Neutrophil (primary cell): ENCODE results near the gene HYLS1.

Source experiments
- H3K27ac ChIP-seq: fragments of 200-600 bp; sonication (generic); 2 replicates; pipeline ENCODE4 v1.5.1; 2016; ENCODE audit warnings: mild to moderate bottlenecking, moderate library complexity
- H3K27me3 ChIP-seq: fragments of 200-600 bp; sonication (generic); 2 replicates; pipeline ENCODE4 v1.6.0; 2016; ENCODE audit warnings: mild to moderate bottlenecking
- H3K36me3 ChIP-seq: fragments of 200-600 bp; sonication (generic); 2 replicates; pipeline ENCODE4 v1.5.1; 2017
- H3K4me1 ChIP-seq, 2 experiments: fragments of 200-600 bp in 1 of 2; sonication (generic) in 1 of 2; 1 replicate in 1 of 2; 2 replicates in 1 of 2; pipeline versions ENCODE4 v1.5.1 to v1.6.1; 2013 to 2016; ENCODE audit warnings: low read depth in 1 of 2, low read length in 1 of 2, mild to moderate bottlenecking in 1 of 2, moderate library complexity in 1 of 2; ENCODE audit not compliant: control insufficient read depth in 1 of 2, insufficient read depth in 1 of 2
- H3K4me3 ChIP-seq, 2 experiments: fragments of 200-600 bp in 1 of 2; sonication (generic) in 1 of 2; 1 replicate in 1 of 2; 2 replicates in 1 of 2; pipeline ENCODE4 v1.5.1; 2013 to 2016; ENCODE audit warnings: low read depth in 1 of 2, low read length in 1 of 2, mild to moderate bottlenecking in 1 of 2, moderate library complexity in 1 of 2
- H3K9me3 ChIP-seq: fragments of 200-600 bp; sonication (generic); 2 replicates; pipeline ENCODE4 v1.5.1; 2016
- TF ChIP-seq, protein P1 (sequence below): fragments of 200-600 bp; sonication (generic); IDR thresholded peaks from 2 replicates; pipeline ENCODE4 v1.5.1; 2016; ENCODE audit warnings: antibody characterized with exemption

Gene HYLS1

GRCh38 chr11:125901872-125902271, 14.4 kb downstream of the HYLS1 start:
- no peak overlapping the region for H3K4me3 ChIP-seq
- peaks cover 40% of the 10 kb centered on the region for H3K27me3 ChIP-seq
- H3K36me3 ChIP-seq = peaks cover 9% of the 10 kb centered on the region
- no peaks in the 10 kb centered on the region for H3K9me3 ChIP-seq
- H3K27ac ChIP-seq = no peak overlapping the region
- H3K4me1 ChIP-seq = peaks cover 14 to 20% of the 10 kb centered on the region in 2 experiments
- TF ChIP-seq, protein P1, sequence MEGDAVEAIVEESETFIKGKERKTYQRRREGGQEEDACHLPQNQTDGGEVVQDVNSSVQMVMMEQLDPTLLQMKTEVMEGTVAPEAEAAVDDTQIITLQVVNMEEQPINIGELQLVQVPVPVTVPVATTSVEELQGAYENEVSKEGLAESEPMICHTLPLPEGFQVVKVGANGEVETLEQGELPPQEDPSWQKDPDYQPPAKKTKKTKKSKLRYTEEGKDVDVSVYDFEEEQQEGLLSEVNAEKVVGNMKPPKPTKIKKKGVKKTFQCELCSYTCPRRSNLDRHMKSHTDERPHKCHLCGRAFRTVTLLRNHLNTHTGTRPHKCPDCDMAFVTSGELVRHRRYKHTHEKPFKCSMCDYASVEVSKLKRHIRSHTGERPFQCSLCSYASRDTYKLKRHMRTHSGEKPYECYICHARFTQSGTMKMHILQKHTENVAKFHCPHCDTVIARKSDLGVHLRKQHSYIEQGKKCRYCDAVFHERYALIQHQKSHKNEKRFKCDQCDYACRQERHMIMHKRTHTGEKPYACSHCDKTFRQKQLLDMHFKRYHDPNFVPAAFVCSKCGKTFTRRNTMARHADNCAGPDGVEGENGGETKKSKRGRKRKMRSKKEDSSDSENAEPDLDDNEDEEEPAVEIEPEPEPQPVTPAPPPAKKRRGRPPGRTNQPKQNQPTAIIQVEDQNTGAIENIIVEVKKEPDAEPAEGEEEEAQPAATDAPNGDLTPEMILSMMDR = no peak

GRCh38 chr11:125902277-125902926, 14.9 kb downstream of the HYLS1 start:
- Histone ChIP-seq H3K4me1 (peaks cover 14 to 20% of the 10 kb centered on the region in 2 experiments), H3K36me3 (peaks cover 9% of the 10 kb centered on the region), H3K27me3 (peaks cover 45% of the 10 kb centered on the region), H3K9me3 (no peaks in the 10 kb centered on the region), H3K27ac (no peak overlapping the region), H3K4me3 (peak overlapping the region; percentile 57 to 66)
- TF ChIP-seq, protein P1 = no peak

GRCh38 chr11:125902927-125903710, 15.7 kb downstream of the HYLS1 start, which contains the start of gene PUS3:
Gene PUS3, minus strand, starts transcription at chr11:125903206. Its CDS starts 6,922 bp downstream, at chr11:125896284.
- Histone ChIP-seq H3K27me3 (peaks cover 53% of the 10 kb centered on the region), H3K4me1 (peaks cover 14 to 20% of the 10 kb centered on the region in 2 experiments), H3K27ac (no peak within 1 kb of the TSS), H3K4me3 (peak within 1 kb of the TSS; percentile 57 to 66), H3K9me3 (no peaks in the 10 kb centered on the region), H3K36me3 (peaks cover 9% of the 10 kb centered on the region)
- TF ChIP-seq, protein P1 = no peak

DNA sequence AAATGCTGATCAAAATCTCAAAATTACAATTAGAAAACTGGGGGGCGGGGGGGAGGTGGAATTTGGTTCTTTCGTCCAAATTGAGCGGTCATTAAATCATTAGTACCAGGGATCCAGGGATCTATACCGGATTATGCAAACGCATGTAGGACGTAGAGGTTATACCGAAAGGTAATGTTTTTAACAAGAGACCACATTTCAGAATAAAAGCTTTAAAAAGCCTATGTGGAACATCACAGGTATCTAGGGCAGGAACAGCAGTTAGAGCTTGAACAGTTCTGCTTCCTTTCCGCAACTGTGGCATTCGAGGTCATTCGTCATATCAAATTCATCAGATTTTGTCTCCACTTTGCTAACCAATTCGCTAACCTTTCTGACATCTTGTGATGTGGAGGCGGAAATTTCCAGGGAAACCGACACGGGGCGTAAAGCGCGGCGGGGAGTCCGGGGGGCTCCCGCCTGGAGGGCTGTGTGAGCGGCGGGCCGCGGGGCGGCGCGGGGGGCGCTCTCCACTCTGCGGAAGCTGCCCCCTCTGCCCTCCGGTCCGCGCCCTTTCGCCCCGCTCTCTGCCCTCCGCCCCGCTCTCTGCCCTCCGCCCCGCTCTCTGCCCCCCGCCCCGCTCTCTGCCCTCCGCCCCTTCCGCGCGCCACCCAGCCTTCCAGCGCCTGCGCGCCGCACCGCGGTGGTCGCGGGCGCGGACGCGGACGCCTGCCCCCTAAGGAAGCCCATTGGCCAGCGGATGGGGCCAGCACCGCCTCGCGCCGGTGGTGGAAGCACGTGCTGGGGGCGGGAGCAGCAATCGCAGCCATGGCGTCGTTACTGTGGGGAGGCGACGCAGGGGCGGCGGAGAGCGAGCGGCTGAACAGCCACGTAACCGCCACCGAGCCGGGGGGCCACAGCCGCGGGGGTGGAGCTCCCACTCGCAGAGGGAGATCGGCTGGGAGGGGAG, 16.5 kb downstream of the HYLS1 start, which contains the start of gene DDX25:
Gene DDX25 (plus strand): TSS at position 798 of the 949 bp plus-strand sequence. CDS start 10 bp downstream, at position 808.
- Histone ChIP-seq H3K4me3 (peak within 1 kb of the TSS; percentile 57 to 66), H3K27ac (no peak within 1 kb of the TSS), H3K27me3 (peaks cover 61% of the 10 kb centered on the region), H3K9me3 (no peaks in the 10 kb centered on the region), H3K36me3 (peaks cover 9% of the 10 kb centered on the region), H3K4me1 (peaks cover 14 to 20% of the 10 kb centered on the region in 2 experiments)
- TF ChIP-seq, protein P1 = no peak

GRCh38 chr11:125904678-125905077, 17.2 kb downstream of the HYLS1 start:
- H3K27me3 ChIP-seq = peaks cover 64% of the 10 kb centered on the region
- H3K9me3 ChIP-seq = no peaks in the 10 kb centered on the region
- H3K4me1 ChIP-seq = peaks cover 14 to 20% of the 10 kb centered on the region in 2 experiments
- no peak overlapping the region for H3K4me3 ChIP-seq
- TF ChIP-seq, protein P1 = no peak
- H3K27ac ChIP-seq = no peak overlapping the region
- H3K36me3 ChIP-seq = peaks cover 3% of the 10 kb centered on the region
